HG02973 (cell line): ENCODE data around the gene BTNL9.
"Not testable (repeated sequence)": the region's sequence is repeated elsewhere in the genome, so short reads cannot be mapped to it uniquely, and the experiment has no call there.

Source experiments
- ATAC-seq: cut with Tn5 transposase; IDR thresholded peaks from one replicate; pipeline ENCODE4 v1.9.1; 2021; ENCODE audit warnings: moderate library complexity; ENCODE audit not compliant: unreplicated experiment

BTNL9 gene

GRCh38 chr5:181039931-181040630 lies at the start of gene BTNL9:
Gene BTNL9, plus strand, starts transcription at chr5:181040266. Its CDS starts 5,224 bp downstream, at chr5:181045490.
- no peak for ATAC-seq

GRCh38 chr5:180990882-180991242 lies 49.2 kb upstream of the BTNL9 start:
- ATAC-seq, result no peak

GRCh38 chr5:181001947-181002346 lies 38.1 kb upstream of the BTNL9 start:
- no peak for ATAC-seq

GRCh38 chr5:181005791-181006190 lies 34.3 kb upstream of the BTNL9 start:
- ATAC-seq, result no peak

GRCh38 chr5:181008136-181008535 lies 31.9 kb upstream of the BTNL9 start:
- no peak for ATAC-seq

- ATAC-seq, result not testable (repeated sequence)
These were observed 30.0 kb upstream of the BTNL9 start for GRCh38 chr5:181010018-181010417.

- not testable (repeated sequence) for ATAC-seq
These were observed 25.4 kb upstream of the BTNL9 start for GRCh38 chr5:181014654-181015053.

- not testable (repeated sequence) for ATAC-seq
These were observed 22.6 kb upstream of the BTNL9 start for GRCh38 chr5:181017448-181017847.

GRCh38 chr5:181020688-181021087 lies 19.4 kb upstream of the BTNL9 start:
- ATAC-seq, result no peak

GRCh38 chr5:181024245-181025064 lies 15.6 kb upstream of the BTNL9 start:
- no peak for ATAC-seq

- no peak for ATAC-seq
These were observed 12.5 kb upstream of the BTNL9 start for GRCh38 chr5:181027452-181028031.

- no peak for ATAC-seq
These were observed 11.8 kb upstream of the BTNL9 start for GRCh38 chr5:181028032-181028819.

GRCh38 chr5:181031716-181032115 lies 8.3 kb upstream of the BTNL9 start:
- no peak for ATAC-seq

GRCh38 chr5:181035991-181036815 lies 3.9 kb upstream of the BTNL9 start:
- no peak for ATAC-seq

- ATAC-seq, result no peak
These were observed 3.2 kb upstream of the BTNL9 start for GRCh38 chr5:181036816-181037364.

- ATAC-seq, result no peak
These were observed 2.7 kb upstream of the BTNL9 start for GRCh38 chr5:181037365-181037861.

- no peak for ATAC-seq
These were observed 595 bp upstream of the BTNL9 start for GRCh38 chr5:181039471-181039870.

- ATAC-seq, result no peak
These were observed 522 bp downstream of the BTNL9 start for GRCh38 chr5:181040631-181040945.

GRCh38 chr5:181041043-181041442 lies 977 bp downstream of the BTNL9 start:
- no peak for ATAC-seq
